HG02943 (cell line): ENCODE results near the gene WIZ.
A peak's percentile ranks its signal among the peaks of the same experiment; 100 is the strongest.

Experiments used
- ATAC-seq: cut with Tn5 transposase; IDR thresholded peaks from one replicate; pipeline ENCODE4 v1.9.1; 2021; ENCODE audit warnings: mild to moderate bottlenecking, low read depth, moderate library complexity; ENCODE audit not compliant: unreplicated experiment

The WIZ gene

DNA sequence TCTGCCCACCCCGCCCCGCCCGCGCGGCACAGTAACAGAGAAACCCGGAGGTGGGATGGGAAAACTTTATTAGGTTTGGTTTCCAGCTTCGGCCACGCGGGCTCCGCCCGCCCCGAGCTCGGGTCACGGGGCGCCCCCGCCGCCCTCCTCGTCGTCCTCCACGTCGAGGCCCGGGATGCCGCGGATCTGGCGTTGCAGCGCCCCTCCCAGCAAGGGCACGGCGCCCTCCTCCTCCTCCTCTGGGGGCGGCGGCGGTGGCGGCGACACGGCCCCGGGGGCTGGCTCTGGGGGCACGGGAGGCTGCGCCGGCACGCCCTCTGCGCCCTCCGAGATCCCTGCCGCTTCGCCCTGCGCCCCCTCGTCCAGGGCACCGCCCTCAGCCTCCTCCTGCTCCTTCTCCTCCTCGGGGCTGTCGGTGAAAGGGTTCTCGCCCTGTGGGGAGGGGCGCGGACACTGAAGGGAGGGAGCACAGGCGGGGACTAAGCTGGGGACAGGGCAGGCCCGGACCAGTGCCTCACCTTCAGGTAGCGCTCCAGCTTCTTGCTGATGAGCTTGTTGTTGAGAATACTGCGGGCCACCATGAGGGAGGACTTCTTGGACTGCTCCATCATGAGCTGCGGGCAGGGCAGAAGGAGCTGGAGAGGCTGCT lies 69.6 kb downstream of the WIZ start:
- ATAC-seq = peak; percentile 25

DNA sequence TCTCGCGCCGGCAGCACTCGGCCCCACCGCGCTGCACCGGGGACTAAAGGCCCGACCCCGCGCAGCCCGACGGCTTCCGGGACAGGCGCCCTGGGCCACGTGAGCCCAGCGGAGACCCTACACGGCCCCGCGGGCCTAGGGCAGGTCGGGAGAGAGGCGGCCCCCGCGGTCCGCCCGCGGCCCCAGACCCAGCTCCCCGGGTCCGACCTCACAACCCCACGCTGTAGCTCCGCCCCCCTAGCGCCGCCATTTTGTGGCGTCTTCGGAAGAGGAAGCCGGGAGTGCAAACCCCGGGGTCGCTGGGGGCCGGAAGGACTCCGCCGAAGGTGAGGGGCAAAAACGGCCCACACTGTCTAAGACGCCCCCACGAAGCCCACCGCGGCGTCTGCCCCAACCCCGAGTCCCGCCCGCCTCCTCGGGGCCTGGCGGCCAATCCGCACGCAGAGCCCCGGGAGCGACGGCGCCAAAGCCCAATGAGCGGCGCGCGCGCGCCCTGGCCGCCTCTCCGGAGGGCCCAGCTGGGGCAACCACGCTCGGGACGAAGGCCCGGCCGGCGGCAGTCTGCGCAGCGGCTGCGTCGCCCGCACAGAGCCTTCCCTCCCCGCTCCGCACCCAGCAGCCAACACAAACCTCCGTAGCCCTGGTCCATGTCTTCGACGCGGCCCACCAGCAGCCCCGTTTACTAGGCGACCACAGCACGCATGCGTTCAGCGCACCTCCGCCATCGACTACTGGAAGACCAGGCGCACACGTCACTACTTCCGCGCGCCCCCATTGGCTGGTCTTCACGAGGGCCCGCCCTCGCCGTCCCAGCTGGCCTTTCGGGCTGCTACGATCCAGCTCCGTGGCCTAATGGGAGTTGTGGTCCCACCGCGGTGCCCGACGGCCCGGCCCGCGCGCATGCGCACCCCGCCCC lies 70.4 kb downstream of the WIZ start, which contains the start of gene AKAP8:
TSS of gene AKAP8 (minus strand) at position 705 of the 916 bp plus-strand sequence. CDS start at position 649, 56 bp downstream.
- peak; percentile 82 for ATAC-seq

DNA sequence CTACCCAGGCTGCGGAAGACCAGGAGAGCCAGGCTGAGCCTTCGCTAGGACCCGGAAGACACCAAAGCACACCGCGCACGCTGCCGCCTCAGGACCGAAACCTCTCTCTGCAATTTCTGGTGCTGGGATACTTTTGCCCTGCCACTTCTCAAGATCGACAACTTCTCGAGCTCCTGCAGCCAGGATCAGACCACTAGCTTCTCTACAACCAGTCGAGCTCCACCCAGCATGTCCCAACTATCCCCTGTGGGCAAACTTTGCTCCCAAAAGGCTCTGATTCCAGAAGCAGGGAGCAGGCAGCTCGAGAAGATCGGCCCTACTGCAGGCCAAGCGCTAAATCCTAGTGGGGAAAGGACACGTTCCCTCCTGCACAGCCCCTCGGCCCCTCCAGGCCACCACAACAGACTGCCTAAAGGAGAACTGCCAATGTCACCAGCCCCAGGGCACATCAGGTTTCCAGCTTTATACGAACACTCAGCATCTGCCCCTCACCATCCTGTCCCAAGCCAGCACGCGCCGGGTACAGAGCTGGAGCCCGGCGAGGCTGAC lies 71.1 kb downstream of the WIZ start:
- no peak for ATAC-seq

DNA sequence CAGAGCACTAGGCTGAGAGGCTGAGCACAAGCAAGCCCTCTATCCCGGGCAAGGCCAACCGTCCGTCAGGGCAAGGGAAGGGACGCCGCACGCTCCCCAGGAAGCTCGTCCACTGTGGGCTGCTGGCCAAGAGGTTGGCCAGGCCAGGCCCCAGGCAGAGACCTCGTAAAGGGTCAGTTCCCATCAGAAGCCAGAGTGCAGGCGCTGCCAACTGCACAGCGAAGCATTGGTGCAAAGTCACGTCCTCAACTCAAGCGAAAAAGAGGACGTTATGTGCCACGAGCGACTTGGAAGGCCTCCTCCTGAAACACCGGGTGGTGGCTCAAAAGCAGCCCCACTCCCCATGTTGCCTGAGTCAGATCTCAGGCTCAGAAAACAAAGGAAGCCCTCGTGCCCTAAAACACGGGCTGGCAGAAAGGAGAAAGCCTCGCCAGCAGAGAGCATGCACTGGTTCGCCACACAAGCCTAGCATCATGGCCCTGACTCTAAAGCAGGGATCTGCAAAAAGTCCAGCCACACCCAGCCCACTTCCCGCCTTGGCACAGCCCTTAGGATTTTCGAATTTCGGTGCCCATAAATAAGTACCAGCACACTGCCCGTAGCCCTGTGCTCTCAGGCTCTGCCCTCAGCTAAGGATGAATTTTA lies 74.8 kb downstream of the WIZ start:
- ATAC-seq = no peak

DNA sequence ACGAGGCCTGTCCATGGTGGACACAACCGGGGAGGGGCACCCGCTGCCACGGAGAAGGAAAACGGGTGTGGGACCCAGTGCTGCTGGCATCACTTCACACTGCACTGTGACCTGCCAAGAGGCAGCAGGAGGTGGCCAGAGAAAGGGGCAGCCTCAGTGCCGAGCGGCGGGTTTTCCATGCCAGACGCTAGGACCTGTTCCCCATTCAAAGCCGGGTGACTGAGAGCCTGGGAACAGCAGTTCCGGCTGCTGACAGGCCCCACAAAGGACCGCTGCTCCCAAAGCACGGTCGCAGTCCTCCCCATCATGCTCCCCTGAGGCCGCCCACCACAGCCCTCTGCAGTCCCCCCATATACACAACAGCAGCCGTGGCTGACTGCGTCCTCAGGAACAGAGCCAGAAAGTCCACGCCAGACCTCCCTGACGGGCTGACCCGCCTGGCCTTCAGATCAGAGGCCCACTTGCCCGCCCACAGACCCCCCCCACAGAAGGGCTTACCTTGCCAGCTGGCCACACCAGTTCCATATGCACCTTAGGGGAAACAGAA lies 75.6 kb downstream of the WIZ start:
- ATAC-seq = no peak

DNA sequence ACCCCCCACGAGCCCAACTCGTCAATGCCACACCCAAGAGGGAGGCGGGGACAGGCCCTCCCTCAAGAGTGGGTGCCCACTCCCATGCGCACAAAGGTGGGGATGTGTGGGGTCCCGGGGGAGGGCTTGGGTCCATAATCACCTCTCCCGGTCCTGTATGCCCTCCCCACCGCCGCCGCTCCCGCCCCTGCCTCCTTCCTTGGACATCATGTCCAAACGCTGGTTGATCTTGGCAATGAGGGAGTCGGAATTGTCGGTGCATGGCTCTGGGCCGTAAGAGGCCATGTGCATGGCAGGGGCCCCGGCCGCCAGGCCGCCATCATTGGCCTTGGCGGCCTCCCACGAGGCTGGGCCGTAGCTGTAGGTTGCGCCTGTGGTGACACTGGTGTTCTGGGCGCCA lies 76.1 kb downstream of the WIZ start:
- ATAC-seq = no peak

DNA sequence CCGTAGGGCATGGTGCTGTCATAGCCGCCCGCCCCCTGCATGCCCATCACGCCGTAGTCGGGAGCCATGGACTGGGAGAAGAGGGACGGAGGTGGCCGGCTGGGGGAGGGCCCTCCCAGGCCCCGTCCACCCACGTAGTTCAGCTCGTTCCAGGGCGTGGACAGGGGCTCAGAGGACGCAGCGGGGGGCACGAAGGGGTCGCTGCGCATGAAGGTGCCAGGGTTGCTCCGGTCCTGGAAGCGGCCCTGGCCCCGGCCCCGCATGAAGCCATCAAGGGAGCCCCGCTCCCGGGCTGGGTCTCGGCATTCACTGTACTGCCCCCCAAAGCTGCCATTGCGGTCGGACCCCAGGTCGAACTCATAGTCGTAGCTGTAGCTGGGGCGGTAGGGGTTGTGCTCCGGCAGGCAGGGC lies 76.9 kb downstream of the WIZ start:
- no peak for ATAC-seq

DNA sequence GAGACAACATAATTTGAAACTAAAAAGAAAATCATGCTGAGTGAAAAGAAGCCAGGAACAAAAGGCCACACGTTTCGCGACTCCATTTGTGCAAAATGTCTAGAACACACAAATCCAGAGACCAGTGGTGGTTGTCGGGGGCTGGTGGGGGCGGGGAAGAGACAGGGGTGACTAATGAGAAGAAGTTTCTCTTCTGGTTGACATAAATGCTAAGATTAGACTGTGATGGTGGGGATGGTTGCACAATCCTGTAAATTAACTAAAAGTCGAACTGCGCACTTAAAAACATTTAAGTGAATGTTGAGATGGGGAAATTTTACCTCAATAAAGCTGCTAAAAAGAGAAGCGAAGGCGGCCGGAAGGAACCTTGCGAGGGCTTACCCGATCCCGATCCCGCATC lies 77.3 kb downstream of the WIZ start:
- ATAC-seq = no peak

DNA sequence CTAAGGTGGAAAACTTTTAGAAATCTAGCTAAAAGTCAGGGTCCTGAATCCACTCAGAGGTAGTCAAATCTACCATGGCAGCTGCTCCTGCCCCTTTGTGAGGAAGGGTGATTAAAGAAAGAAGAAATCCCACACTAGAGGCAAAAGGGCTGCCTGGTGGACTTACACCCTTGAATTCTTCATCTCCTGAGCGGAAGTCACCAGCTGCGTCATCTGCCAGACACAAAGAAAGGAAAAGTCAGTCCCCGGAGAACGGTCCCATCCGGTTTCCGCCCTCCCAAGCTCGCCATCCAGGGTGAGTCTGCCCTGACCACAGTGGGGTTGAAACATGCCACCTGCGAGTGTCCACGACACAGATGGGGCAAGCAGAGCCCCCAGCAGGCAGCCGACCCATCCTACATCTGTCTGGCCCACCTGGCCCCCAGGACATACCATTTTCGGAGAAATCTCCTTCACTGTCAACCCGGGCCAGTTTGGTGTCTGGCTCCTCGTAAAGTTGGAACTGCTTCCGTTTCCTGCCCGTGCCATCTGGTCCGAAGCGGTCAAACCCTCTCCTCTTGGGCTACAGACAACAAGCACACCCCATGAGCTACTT lies 77.9 kb downstream of the WIZ start:
- ATAC-seq = no peak

DNA sequence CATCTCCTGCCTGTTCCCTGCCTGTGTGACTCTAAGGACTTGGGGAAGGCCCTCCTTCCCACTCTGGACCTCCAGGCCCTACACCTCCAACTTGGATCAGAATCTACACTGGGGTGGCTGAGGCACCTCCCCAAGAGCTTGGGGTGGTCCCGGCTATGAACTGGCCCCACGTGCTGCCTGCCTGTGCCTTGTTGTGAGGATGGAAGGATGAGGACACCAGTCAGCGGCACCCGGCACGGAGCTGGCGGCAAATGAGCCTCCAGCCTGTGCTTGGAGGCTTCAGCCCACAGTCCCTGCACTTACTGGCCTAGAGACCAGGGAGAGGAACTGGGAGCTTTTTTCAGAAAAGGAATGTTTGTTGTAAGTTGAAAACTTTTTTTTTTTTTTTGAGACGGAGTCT lies 78.6 kb downstream of the WIZ start:
- no peak for ATAC-seq
